DND-41 (cell line): ENCODE measurements around the gene IDH3G.

Source experiments
- CTCF ChIP-seq: IDR thresholded peaks from 2 replicates; pipeline ENCODE4 v1.5.1; 2012; ENCODE audit warnings: borderline replicate concordance, low read length, moderate library complexity, mild to moderate bottlenecking; ENCODE audit not compliant: poor library complexity, severe bottlenecking; ENCODE audit errors: extremely low read depth
- EZH2 ChIP-seq: IDR thresholded peaks from 3 replicates; pipeline ENCODE4 v1.6.1; 2012; ENCODE audit warnings: borderline replicate concordance, low read depth, mild to moderate bottlenecking, moderate library complexity, low read length, inconsistent platforms; ENCODE audit not compliant: severe bottlenecking

GRCh38 chrX:153832728-153833127 lies 38.6 kb upstream of the IDH3G start:
- TF ChIP-seq CTCF (no peak), EZH2 (no peak)
